ENCODE data around the gene SLC15A4. TPM values are rescaled to one million over a fixed set of nuclear protein-coding genes. Genes with fewer than 3 reads are reported as not detected.

The SLC15A4 gene
- total and polyA plus RNA-seq, 2 of the 4 experiments (the other 2 are of a cell fraction) = 15.4 to 21.9 TPM

DNA sequence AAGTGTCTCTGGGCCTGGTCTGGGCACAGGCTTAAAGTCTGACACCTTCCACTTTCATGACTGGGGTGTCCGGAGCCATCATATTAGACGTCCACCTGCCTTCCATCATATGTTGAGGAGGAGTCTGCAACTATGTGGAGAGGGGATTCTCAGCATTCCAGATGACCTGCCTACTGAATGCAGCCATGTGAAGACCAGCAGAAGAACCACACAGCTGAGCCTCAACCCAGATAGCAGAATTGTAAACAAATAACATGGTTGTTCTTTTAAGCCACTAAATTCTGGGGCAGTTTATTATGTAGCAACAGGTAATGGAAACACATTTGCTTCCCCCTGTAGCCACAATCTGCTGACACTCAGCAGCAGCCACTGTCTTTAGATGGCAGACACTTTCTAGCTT, 4.0 kb upstream of the SLC15A4 start:
- DNase-seq (no peak), ATAC-seq (ENCODE audit: low read depth) (no peak)
- POLR2A ChIA-PET (ENCODE audit: unreplicated experiment) = no interaction called here
- Histone ChIP-seq H2AK5ac (ENCODE audit: low read depth, low read length) (no peak overlapping the region), H4K20me1 (ENCODE audit: insufficient read depth, low read length) (no peaks in the 10 kb centered on the region), H3K14ac (replicated peaks; ENCODE audit: low read depth, low read length) (no peak overlapping the region), H4K5ac (ENCODE audit: low read depth, low read length) (no peak overlapping the region), H2BK120ac (ENCODE audit: low read depth, low read length) (no peak overlapping the region), H3K18ac (ENCODE audit: low read depth, low read length) (no peak overlapping the region), H3K56ac (ENCODE audit: extremely low read depth, insufficient read depth, low read length) (no peak overlapping the region), H4K8ac (ENCODE audit: low read depth in 2 of 2, low read length in 2 of 2) (no peak overlapping the region), H3K27ac (ENCODE audit: insufficient read depth, low read length) (no peak overlapping the region), H2AK9ac (replicated peaks; ENCODE audit: low read depth, low read length, poor library complexity) (no peak overlapping the region), H3K23ac (ENCODE audit: low read depth, low read length) (no peak overlapping the region), H3K27me3 (ENCODE audit: control insufficient read depth, insufficient read depth, low read length) (no peaks in the 10 kb centered on the region), H3K9ac (ENCODE audit: low read depth, low read length) (no peak overlapping the region), H2BK20ac (ENCODE audit: low read depth, low read length) (no peak overlapping the region), H3K79me1 (ENCODE audit: low read depth in 1 of 2, low read length in 2 of 2) (peaks cover 2 to 3% of the 10 kb centered on the region in 2 experiments; a peak in 1 of 4 replicates), H4K91ac (ENCODE audit: insufficient read depth, low read depth, low read length) (no peak overlapping the region), H3K4me3 (ENCODE audit: insufficient read depth, low read depth, low read length) (no peak overlapping the region), H2AFZ (replicated peaks; ENCODE audit: low read length, poor library complexity) (no peak overlapping the region), H2BK15ac (ENCODE audit: low read depth, low read length) (no peak overlapping the region), H3K4me2 (ENCODE audit: low read depth, low read length) (no peak overlapping the region), H3K4ac (ENCODE audit: low read depth, low read length) (no peak overlapping the region), H3K4me1 (ENCODE audit: control insufficient read depth, insufficient read depth, low read length) (peaks cover 3% of the 10 kb centered on the region; the same call in 1 of the 2 replicates), H2BK5ac (ENCODE audit: low read depth, low read length, poor library complexity, severe bottlenecking) (no peak overlapping the region), H3K36me3 (ENCODE audit: control insufficient read depth, insufficient read depth, low read length) (no peaks in the 10 kb centered on the region), H3K9me3 (ENCODE audit: control insufficient read depth, insufficient read depth, low read length) (no peaks in the 10 kb centered on the region; the same call in 1 of the 2 replicates), H3K9me1 (ENCODE audit: insufficient read depth, low read length) (no peaks in the 10 kb centered on the region)
- intact Hi-C loops (cut with micrococcal nuclease) (no loop called here), in situ Hi-C loops (cut with MboI; ENCODE audit: low sequenced_read_pairs) (no loop called here), dilution Hi-C loops (cut with HindIII; ENCODE audit: low sequenced_read_pairs, unreplicated experiment) (no loop called here)
- no CpG with 5 or more reads among the region's 2 CpGs for WGBS, 2 experiments (ENCODE audit: extremely low coverage in 2 of 2, insufficient read length in 1 of 2)
- no TSS peak for BruUV-seq (replicated peaks)
- CTCF ChIA-PET = no interaction called here
- TF ChIP-seq FOS (IDR thresholded peaks at IDR 0.05; ENCODE audit: low read depth, low read length) (no peak), SMC3 (IDR thresholded peaks at IDR 0.05; ENCODE audit: low read depth, low read length) (no peak), MAZ (IDR thresholded peaks at IDR 0.05; ENCODE audit: borderline replicate concordance, low read depth, low read length) (no peak), NFE2L2 (IDR thresholded peaks at IDR 0.05; ENCODE audit: low read depth, low read length) (no peak), MXI1 (IDR thresholded peaks at IDR 0.05; ENCODE audit: borderline replicate concordance, low read depth, low read length) (no peak), POLR2A (IDR thresholded peaks at IDR 0.05; ENCODE audit: low read depth, low read length) (no peak), MAFK (IDR thresholded peaks at IDR 0.05; ENCODE audit: low read depth, low read length) (no peak), RAD21 (IDR thresholded peaks at IDR 0.05; ENCODE audit: low read length) (no peak), RCOR1 (IDR thresholded peaks at IDR 0.05; ENCODE audit: insufficient replicate concordance, low read length) (no peak), RFX5 (IDR thresholded peaks at IDR 0.05; ENCODE audit: low read depth, low read length) (no peak)
- TF ChIP-seq, protein P1, sequence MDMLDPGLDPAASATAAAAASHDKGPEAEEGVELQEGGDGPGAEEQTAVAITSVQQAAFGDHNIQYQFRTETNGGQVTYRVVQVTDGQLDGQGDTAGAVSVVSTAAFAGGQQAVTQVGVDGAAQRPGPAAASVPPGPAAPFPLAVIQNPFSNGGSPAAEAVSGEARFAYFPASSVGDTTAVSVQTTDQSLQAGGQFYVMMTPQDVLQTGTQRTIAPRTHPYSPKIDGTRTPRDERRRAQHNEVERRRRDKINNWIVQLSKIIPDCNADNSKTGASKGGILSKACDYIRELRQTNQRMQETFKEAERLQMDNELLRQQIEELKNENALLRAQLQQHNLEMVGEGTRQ (IDR thresholded peaks at IDR 0.05; ENCODE audit: low read depth, low read length) = no peak
- TF ChIP-seq, protein P2, sequence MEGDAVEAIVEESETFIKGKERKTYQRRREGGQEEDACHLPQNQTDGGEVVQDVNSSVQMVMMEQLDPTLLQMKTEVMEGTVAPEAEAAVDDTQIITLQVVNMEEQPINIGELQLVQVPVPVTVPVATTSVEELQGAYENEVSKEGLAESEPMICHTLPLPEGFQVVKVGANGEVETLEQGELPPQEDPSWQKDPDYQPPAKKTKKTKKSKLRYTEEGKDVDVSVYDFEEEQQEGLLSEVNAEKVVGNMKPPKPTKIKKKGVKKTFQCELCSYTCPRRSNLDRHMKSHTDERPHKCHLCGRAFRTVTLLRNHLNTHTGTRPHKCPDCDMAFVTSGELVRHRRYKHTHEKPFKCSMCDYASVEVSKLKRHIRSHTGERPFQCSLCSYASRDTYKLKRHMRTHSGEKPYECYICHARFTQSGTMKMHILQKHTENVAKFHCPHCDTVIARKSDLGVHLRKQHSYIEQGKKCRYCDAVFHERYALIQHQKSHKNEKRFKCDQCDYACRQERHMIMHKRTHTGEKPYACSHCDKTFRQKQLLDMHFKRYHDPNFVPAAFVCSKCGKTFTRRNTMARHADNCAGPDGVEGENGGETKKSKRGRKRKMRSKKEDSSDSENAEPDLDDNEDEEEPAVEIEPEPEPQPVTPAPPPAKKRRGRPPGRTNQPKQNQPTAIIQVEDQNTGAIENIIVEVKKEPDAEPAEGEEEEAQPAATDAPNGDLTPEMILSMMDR (conservative IDR thresholded peaks at IDR 0.05; ENCODE audit: low read depth, low read length) = no peak
- TF ChIP-seq, protein P3, sequence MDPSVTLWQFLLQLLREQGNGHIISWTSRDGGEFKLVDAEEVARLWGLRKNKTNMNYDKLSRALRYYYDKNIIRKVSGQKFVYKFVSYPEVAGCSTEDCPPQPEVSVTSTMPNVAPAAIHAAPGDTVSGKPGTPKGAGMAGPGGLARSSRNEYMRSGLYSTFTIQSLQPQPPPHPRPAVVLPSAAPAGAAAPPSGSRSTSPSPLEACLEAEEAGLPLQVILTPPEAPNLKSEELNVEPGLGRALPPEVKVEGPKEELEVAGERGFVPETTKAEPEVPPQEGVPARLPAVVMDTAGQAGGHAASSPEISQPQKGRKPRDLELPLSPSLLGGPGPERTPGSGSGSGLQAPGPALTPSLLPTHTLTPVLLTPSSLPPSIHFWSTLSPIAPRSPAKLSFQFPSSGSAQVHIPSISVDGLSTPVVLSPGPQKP (IDR thresholded peaks at IDR 0.05; ENCODE audit: borderline replicate concordance, low read depth, low read length) = no peak

Measured in IMR-90 (cell line).